Ishikawa (cell line): Measurements from ENCODE around the gene ADPRM.

Experiments
- EP300 ChIP-seq: IDR thresholded peaks from 2 replicates; pipeline ENCODE4 v1.6.1; 2012; ENCODE audit warnings: borderline replicate concordance
- FOXM1 ChIP-seq: IDR thresholded peaks from 2 replicates; pipeline ENCODE4 v1.6.1; 2012; ENCODE audit warnings: low read depth, borderline replicate concordance
- MAX ChIP-seq: IDR thresholded peaks from 2 replicates; pipeline ENCODE4 v1.6.1; 2012
- NFIC ChIP-seq: IDR thresholded peaks from 2 replicates; pipeline ENCODE4 v1.6.1; 2012
- REST ChIP-seq: IDR thresholded peaks from 2 replicates; pipeline ENCODE4 v1.6.1; 2012; ENCODE audit warnings: low read depth, mild to moderate bottlenecking
- TAF1 ChIP-seq: IDR thresholded peaks from 2 replicates; pipeline ENCODE4 v1.6.1; 2012; ENCODE audit warnings: low read depth, mild to moderate bottlenecking
- TCF12 ChIP-seq: IDR thresholded peaks from 2 replicates; pipeline ENCODE4 v1.6.1; 2012; ENCODE audit warnings: low read depth
- USF1 ChIP-seq: IDR thresholded peaks from 2 replicates; pipeline ENCODE4 v1.6.1; 2012
- YY1 ChIP-seq: IDR thresholded peaks from 2 replicates; pipeline ENCODE4 v1.6.1; 2012; ENCODE audit warnings: low read depth
- ZBTB7A ChIP-seq: IDR thresholded peaks from 2 replicates; pipeline ENCODE4 v1.6.1; 2012; ENCODE audit warnings: low read depth

- TF ChIP-seq MAX (no peak), YY1 (no peak), TAF1 (no peak), USF1 (no peak), EP300 (no peak), TCF12 (no peak), REST (no peak), FOXM1 (no peak), ZBTB7A (no peak), NFIC (no peak)
These were observed 27.3 kb downstream of the ADPRM start for GRCh38 chr17:10724546-10725195.
